ENCODE results near the gene DRC1.

- TF ChIP-seq CTCF (conservative IDR thresholded peaks at IDR 0.05; ENCODE audit: low read depth, low read length) (no peak), EZH2 (IDR thresholded peaks at IDR 0.05; ENCODE audit: borderline replicate concordance, low read depth, low read length, poor library complexity, severe bottlenecking) (no peak)
These were observed 68.2 kb downstream of the DRC1 start for GRCh38 chr2:26469955-26470354.

Data from A673 (cell line).